Neural cell (in vitro differentiated cells): ENCODE data around the gene UIMC1.

Source experiments
- EZH2 ChIP-seq: fragments of 200-600, 300-800 bp; shearing (Covaris generic), sonication (generic); IDR thresholded peaks from 2 replicates; pipeline ENCODE4 v1.6.1; 2014; ENCODE audit warnings: antibody characterized with exemption, low read length, borderline replicate concordance, mild to moderate bottlenecking; ENCODE audit not compliant: insufficient read depth, poor library complexity, severe bottlenecking
- TAF1 ChIP-seq: IDR thresholded peaks from 2 replicates; pipeline ENCODE4 v1.6.1; 2012; ENCODE audit warnings: low read depth
- TF ChIP-seq, protein P1 (sequence below): IDR thresholded peaks from 2 replicates; pipeline ENCODE4 v1.6.1; 2012; ENCODE audit warnings: borderline replicate concordance

DNA sequence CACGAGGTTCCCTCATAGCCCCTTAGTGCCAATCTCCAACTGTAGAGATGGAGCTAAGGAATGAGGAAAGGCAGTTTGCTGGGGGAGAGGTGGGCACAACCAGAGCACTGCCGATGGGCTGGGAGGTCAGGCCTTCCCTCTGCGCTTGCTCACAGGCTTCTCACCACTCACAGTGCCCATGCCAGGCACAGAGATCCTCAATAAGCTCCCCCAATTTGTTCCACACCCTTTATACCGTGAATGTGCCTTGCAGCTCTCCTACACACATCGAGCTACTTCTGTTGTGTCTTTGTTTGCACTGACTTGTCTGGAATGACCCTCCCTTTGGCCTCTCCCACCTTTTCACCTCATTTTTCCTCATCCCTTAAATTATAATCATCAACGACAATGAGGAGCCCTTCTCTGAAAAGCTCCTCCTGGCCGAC, 105.8 kb downstream of the UIMC1 start:
- TF ChIP-seq TAF1 (no peak), EZH2 (no peak)
- TF ChIP-seq, protein P1, sequence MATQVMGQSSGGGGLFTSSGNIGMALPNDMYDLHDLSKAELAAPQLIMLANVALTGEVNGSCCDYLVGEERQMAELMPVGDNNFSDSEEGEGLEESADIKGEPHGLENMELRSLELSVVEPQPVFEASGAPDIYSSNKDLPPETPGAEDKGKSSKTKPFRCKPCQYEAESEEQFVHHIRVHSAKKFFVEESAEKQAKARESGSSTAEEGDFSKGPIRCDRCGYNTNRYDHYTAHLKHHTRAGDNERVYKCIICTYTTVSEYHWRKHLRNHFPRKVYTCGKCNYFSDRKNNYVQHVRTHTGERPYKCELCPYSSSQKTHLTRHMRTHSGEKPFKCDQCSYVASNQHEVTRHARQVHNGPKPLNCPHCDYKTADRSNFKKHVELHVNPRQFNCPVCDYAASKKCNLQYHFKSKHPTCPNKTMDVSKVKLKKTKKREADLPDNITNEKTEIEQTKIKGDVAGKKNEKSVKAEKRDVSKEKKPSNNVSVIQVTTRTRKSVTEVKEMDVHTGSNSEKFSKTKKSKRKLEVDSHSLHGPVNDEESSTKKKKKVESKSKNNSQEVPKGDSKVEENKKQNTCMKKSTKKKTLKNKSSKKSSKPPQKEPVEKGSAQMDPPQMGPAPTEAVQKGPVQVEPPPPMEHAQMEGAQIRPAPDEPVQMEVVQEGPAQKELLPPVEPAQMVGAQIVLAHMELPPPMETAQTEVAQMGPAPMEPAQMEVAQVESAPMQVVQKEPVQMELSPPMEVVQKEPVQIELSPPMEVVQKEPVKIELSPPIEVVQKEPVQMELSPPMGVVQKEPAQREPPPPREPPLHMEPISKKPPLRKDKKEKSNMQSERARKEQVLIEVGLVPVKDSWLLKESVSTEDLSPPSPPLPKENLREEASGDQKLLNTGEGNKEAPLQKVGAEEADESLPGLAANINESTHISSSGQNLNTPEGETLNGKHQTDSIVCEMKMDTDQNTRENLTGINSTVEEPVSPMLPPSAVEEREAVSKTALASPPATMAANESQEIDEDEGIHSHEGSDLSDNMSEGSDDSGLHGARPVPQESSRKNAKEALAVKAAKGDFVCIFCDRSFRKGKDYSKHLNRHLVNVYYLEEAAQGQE: no peak
